Glutamatergic neuron (in vitro differentiated cells): ENCODE data around the gene MEIOC. TPM values are rescaled to one million over a fixed set of nuclear protein-coding genes. Genes with fewer than 3 reads are reported as not detected.
"Not testable (repeated sequence)": the region's sequence is repeated elsewhere in the genome, so short reads cannot be mapped to it uniquely, and the experiment has no call there.

Source experiments
- DNase-seq: peaks from one replicate; pipeline ENCODE4 v3.0.0; 2022
- H3K27ac Mint-ChIP-seq: one replicate; pipeline ENCODE4 v1.8.0; 2020; ENCODE audit warnings: mild to moderate bottlenecking, mixed read lengths, inconsistent platforms; ENCODE audit not compliant: unreplicated experiment
- H3K27me3 Mint-ChIP-seq: one replicate; pipeline ENCODE4 v1.8.0; 2020; ENCODE audit warnings: mild to moderate bottlenecking, moderate library complexity, mixed read lengths, inconsistent platforms; ENCODE audit not compliant: unreplicated experiment
- H3K36me3 Mint-ChIP-seq: one replicate; pipeline ENCODE4 v1.8.0; 2020; ENCODE audit warnings: mild to moderate bottlenecking, mixed read lengths, inconsistent platforms; ENCODE audit not compliant: unreplicated experiment
- H3K4me1 Mint-ChIP-seq: one replicate; pipeline ENCODE4 v1.8.0; 2020; ENCODE audit warnings: mild to moderate bottlenecking, low read depth, mixed read lengths, inconsistent platforms; ENCODE audit not compliant: unreplicated experiment
- H3K4me3 Mint-ChIP-seq: one replicate; pipeline ENCODE4 v1.8.0; 2020; ENCODE audit warnings: mild to moderate bottlenecking, mixed read lengths, inconsistent platforms; ENCODE audit not compliant: unreplicated experiment
- H3K9me3 Mint-ChIP-seq: one replicate; pipeline ENCODE4 v1.8.0; 2020; ENCODE audit warnings: mild to moderate bottlenecking, moderate library complexity, mixed read lengths, inconsistent platforms; ENCODE audit not compliant: unreplicated experiment
- CTCF ChIP-seq: fragments of 200-600 bp; sonication (generic); IDR thresholded peaks from one replicate; pipeline ENCODE4 v1.5.0; 2021; ENCODE audit not compliant: partially characterized antibody, unreplicated experiment
- total RNA-seq: library from RNA; stranded (reverse); fragmentation: NEBNext Ultra II Directional; extraction: Animal tissue kit (Norgen Biotek cat#: 25700); gene quantifications from one replicate; pipeline ENCODE4 v1.2.1, GENCODE V29; 2021; ENCODE audit not compliant: unreplicated experiment

The MEIOC gene
- total RNA-seq, 1 donor from 2014 or later = not detected

- peak; percentile 75 for TF ChIP-seq CTCF
- no peak overlapping the region for H3K27ac Mint-ChIP-seq
- no peak for DNase-seq
- H3K36me3 Mint-ChIP-seq = no peaks in the 10 kb centered on the region
- H3K9me3 Mint-ChIP-seq = no peaks in the 10 kb centered on the region
- no peak overlapping the region for H3K4me3 Mint-ChIP-seq
- no peaks in the 10 kb centered on the region for H3K4me1 Mint-ChIP-seq
- peaks cover 2% of the 10 kb centered on the region for H3K27me3 Mint-ChIP-seq
These were observed 16.3 kb downstream of the MEIOC start for GRCh38 chr17:44672479-44673093.

GRCh38 chr17:44673893-44674292, 17.6 kb downstream of the MEIOC start:
- no peak for TF ChIP-seq CTCF
- no peak overlapping the region for H3K4me3 Mint-ChIP-seq
- H3K36me3 Mint-ChIP-seq = no peaks in the 10 kb centered on the region
- DNase-seq = no peak
- H3K4me1 Mint-ChIP-seq = no peaks in the 10 kb centered on the region
- H3K9me3 Mint-ChIP-seq = no peaks in the 10 kb centered on the region
- H3K27me3 Mint-ChIP-seq = no peaks in the 10 kb centered on the region
- no peak overlapping the region for H3K27ac Mint-ChIP-seq

GRCh38 chr17:44677136-44677535, 20.9 kb downstream of the MEIOC start:
- H3K4me1 Mint-ChIP-seq = no peaks in the 10 kb centered on the region
- no peaks in the 10 kb centered on the region for H3K9me3 Mint-ChIP-seq
- no peaks in the 10 kb centered on the region for H3K27me3 Mint-ChIP-seq
- peak overlapping the region; percentile 38 for H3K27ac Mint-ChIP-seq
- TF ChIP-seq CTCF = no peak
- H3K36me3 Mint-ChIP-seq = no peaks in the 10 kb centered on the region
- DNase-seq = no peak
- no peak overlapping the region for H3K4me3 Mint-ChIP-seq

GRCh38 chr17:44683303-44683702, 27.0 kb downstream of the MEIOC start:
- not testable (repeated sequence) for H3K36me3 Mint-ChIP-seq, H3K27me3 Mint-ChIP-seq, H3K4me3 Mint-ChIP-seq, DNase-seq, H3K27ac Mint-ChIP-seq, H3K4me1 Mint-ChIP-seq, H3K9me3 Mint-ChIP-seq

GRCh38 chr17:44687756-44688155, 31.5 kb downstream of the MEIOC start:
- Mint-ChIP-seq H3K36me3 (no peaks in the 10 kb centered on the region), H3K27ac (no peak overlapping the region), H3K4me3 (no peak overlapping the region), H3K9me3 (no peaks in the 10 kb centered on the region), H3K27me3 (no peaks in the 10 kb centered on the region), H3K4me1 (peaks cover 7% of the 10 kb centered on the region)
- TF ChIP-seq CTCF = no peak
- no peak for DNase-seq
